SU-DHL-6 (cell line): ENCODE measurements around the gene UFM1.
A peak's percentile ranks its signal among the peaks of the same experiment; 100 is the strongest.

Source experiments
- H2AFZ ChIP-seq: fragments of 200-600 bp; sonication (generic); 2 replicates; pipeline ENCODE4 v1.6.1; 2014; ENCODE audit warnings: low read depth, mild to moderate bottlenecking, moderate library complexity, mixed read lengths, antibody characterized with exemption, low read length; ENCODE audit not compliant: severe bottlenecking
- H3F3A ChIP-seq: fragments of 200-600 bp; shearing (Covaris generic); 2 replicates; pipeline ENCODE4 v1.6.0; 2016; ENCODE audit warnings: antibody characterized with exemption, mild to moderate bottlenecking; ENCODE audit not compliant: insufficient read depth
- H3K27ac ChIP-seq: fragments of 200-600 bp; sonication (generic); 2 replicates; pipeline ENCODE4 v1.5.1; 2016; ENCODE audit warnings: low read depth, mild to moderate bottlenecking, low read length, moderate library complexity, mixed read lengths
- H3K27me3 ChIP-seq: fragments of 200-600 bp; sonication (generic), shearing (Covaris generic); 2 replicates; pipeline ENCODE4 v1.6.0; 2014; ENCODE audit warnings: mild to moderate bottlenecking, low read length
- H3K36me3 ChIP-seq: fragments of 200-600 bp; sonication (generic); 2 replicates; pipeline ENCODE4 v1.6.1; 2014; ENCODE audit warnings: mild to moderate bottlenecking, low read length, mixed read lengths
- H3K4me2 ChIP-seq: fragments of 300-600, 200-600 bp; shearing (Covaris generic), sonication (generic); 2 replicates; pipeline ENCODE4 v1.6.0; 2014; ENCODE audit warnings: low read length, low read depth, mild to moderate bottlenecking; ENCODE audit not compliant: poor library complexity, severe bottlenecking
- H3K4me3 ChIP-seq: fragments of 200-600 bp; sonication (generic); 2 replicates; pipeline ENCODE4 v1.5.1; 2014; ENCODE audit warnings: antibody characterized with exemption, low read length, mild to moderate bottlenecking, mixed read lengths; ENCODE audit not compliant: insufficient read depth, poor library complexity, severe bottlenecking
- H3K79me2 ChIP-seq: fragments of 200-600 bp; sonication (generic); 2 replicates; pipeline ENCODE4 v1.6.1; 2014; ENCODE audit warnings: mild to moderate bottlenecking, low read length, moderate library complexity; ENCODE audit not compliant: insufficient read depth
- H3K9ac ChIP-seq: fragments of 200-600 bp; sonication (generic); 2 replicates; pipeline ENCODE4 v1.7.0; 2014; ENCODE audit warnings: mild to moderate bottlenecking, low read length
- H3K9me2 ChIP-seq: fragments of 200-600 bp; sonication (generic); replicated peaks from 2 replicates; pipeline ENCODE4 v1.6.1; 2014; ENCODE audit warnings: low read length; ENCODE audit not compliant: insufficient read depth
- H3K9me3 ChIP-seq: fragments of 200-600 bp; sonication (generic); 2 replicates; pipeline ENCODE4 v1.6.1; 2014; ENCODE audit warnings: low read length, mixed read lengths; ENCODE audit not compliant: insufficient read depth
- H4K20me1 ChIP-seq: fragments of 200-600 bp; sonication (generic); 2 replicates; pipeline ENCODE4 v1.6.1; 2014; ENCODE audit warnings: low read depth, mild to moderate bottlenecking, antibody characterized with exemption, low read length, moderate library complexity, mixed read lengths
- EZH2phosphoT487 ChIP-seq: fragments of 200-600 bp; sonication (generic), shearing (Covaris generic); conservative IDR thresholded peaks from 2 replicates; pipeline ENCODE4 v1.6.1; 2018; ENCODE audit warnings: mild to moderate bottlenecking, antibody characterized with exemption, low read length, moderate library complexity, mixed read lengths
- TF ChIP-seq, protein P1 (sequence below): fragments of 200-600 bp; sonication (generic); IDR thresholded peaks from one replicate; pipeline ENCODE4 v1.5.1; 2017; ENCODE audit warnings: antibody characterized with exemption, mild to moderate bottlenecking, low read length, moderate library complexity; ENCODE audit not compliant: insufficient read depth, poor library complexity, severe bottlenecking

Gene UFM1

DNA sequence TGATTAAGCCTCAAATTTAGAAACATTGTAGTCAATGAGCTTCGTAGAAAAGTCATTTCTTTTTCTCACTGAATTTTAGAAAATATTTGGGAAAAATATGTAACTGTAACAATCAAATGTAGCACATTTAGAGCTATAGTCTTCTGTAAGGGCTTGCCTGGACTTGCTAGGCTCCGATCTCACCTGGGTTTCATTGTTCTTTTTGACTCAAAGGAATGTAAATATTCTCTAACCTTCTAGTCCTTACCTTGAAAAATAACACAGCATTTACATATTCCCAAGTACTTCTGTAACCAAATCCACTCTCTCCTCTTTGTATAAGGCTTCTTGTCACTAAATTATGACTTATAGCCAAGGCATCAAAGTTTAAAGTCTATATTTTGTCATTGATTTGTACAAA lies 2.9 kb upstream of the UFM1 start:
- no peak overlapping the region for H3K4me3 ChIP-seq
- peaks cover 20% of the 10 kb centered on the region for H3K79me2 ChIP-seq
- H3K9me3 ChIP-seq: no peaks in the 10 kb centered on the region
- no peak for TF ChIP-seq EZH2phosphoT487
- TF ChIP-seq, protein P1, sequence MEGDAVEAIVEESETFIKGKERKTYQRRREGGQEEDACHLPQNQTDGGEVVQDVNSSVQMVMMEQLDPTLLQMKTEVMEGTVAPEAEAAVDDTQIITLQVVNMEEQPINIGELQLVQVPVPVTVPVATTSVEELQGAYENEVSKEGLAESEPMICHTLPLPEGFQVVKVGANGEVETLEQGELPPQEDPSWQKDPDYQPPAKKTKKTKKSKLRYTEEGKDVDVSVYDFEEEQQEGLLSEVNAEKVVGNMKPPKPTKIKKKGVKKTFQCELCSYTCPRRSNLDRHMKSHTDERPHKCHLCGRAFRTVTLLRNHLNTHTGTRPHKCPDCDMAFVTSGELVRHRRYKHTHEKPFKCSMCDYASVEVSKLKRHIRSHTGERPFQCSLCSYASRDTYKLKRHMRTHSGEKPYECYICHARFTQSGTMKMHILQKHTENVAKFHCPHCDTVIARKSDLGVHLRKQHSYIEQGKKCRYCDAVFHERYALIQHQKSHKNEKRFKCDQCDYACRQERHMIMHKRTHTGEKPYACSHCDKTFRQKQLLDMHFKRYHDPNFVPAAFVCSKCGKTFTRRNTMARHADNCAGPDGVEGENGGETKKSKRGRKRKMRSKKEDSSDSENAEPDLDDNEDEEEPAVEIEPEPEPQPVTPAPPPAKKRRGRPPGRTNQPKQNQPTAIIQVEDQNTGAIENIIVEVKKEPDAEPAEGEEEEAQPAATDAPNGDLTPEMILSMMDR: no peak
- H2AFZ ChIP-seq: no peak overlapping the region
- no peaks in the 10 kb centered on the region for H4K20me1 ChIP-seq
- no peaks in the 10 kb centered on the region for H3K27me3 ChIP-seq
- H3K9me2 ChIP-seq: no peaks in the 10 kb centered on the region
- H3K36me3 ChIP-seq: 0 out of 2 replicates have a peak, but pooled peaks cover 2% of the 10 kb centered on the region
- H3K9ac ChIP-seq: no peak overlapping the region
- H3K27ac ChIP-seq: no peak overlapping the region
- H3K4me2 ChIP-seq: no peak overlapping the region
- 0 out of 2 replicates have a peak, but pooled peaks cover 9% of the 10 kb centered on the region for H3F3A ChIP-seq

DNA sequence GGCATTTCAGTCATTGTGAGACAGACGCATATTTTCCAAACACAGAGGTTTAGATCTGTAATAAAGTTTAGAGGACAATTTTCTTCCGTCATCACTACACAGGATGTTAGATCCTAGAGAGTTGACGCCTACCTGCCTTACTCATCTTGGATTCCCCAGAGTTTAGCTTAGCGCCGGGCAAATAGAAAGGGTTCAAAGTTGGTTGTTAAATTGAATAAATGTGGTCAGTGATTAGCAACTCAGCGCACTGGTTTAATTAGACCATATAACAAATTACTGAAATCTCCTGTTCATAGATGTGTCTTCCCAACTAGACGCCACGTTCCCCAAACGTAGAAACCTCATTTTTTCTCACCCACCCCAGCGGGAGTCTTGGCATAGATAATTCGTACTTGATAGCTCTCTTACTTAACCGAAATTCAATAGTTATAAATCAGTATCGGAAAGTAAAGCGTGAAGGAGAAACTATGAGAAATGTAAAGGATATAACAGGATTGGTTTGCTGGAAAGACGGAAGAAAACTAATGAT lies 726 bp upstream of the UFM1 start:
- TF ChIP-seq, protein P1: no peak
- TF ChIP-seq EZH2phosphoT487: no peak
- Histone ChIP-seq H3K9me2 (no peaks in the 10 kb centered on the region), H3K27ac (no peak overlapping the region), H3F3A (peaks cover 9% of the 10 kb centered on the region; the same call in 1 of the 2 replicates), H3K4me3 (peak overlapping the region; percentile 94), H2AFZ (peak overlapping the region; percentile 88), H3K79me2 (peaks cover 31% of the 10 kb centered on the region), H3K36me3 (peaks cover 17% of the 10 kb centered on the region; the same call in 1 of the 2 replicates), H3K9ac (peak overlapping the region; percentile 73), H3K9me3 (no peaks in the 10 kb centered on the region), H3K4me2 (peak overlapping the region; percentile 91), H4K20me1 (peaks cover 4% of the 10 kb centered on the region; the same call in 1 of the 2 replicates), H3K27me3 (no peaks in the 10 kb centered on the region)

DNA sequence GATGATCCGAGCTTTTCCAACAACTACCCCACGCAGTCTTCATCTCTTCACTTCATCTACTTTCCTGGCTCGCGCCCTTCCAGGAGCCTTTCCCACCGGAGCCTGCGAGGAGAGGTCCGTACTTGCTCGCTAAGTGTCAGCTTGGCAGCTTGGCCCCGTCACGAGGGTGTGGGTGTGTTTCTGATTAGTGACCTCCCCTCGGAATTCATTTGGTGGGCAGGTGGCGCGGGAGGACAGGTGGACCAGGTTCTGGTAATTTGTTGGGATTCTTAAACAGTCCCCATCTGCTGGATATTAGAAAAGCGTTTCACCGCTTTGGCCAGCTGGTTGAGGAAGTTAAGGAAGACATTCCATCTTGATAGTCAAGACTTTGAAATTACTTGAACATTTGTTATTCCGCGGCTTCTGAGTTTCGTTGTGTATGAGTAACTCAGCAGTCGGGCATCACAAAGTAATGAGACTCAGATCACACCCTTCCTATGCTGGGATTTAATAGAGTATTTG lies 515 bp downstream of the UFM1 start:
- Histone ChIP-seq H3K79me2 (peaks cover 31% of the 10 kb centered on the region), H3K27me3 (no peaks in the 10 kb centered on the region), H3K36me3 (peaks cover 25% of the 10 kb centered on the region; the same call in 1 of the 2 replicates), H3K27ac (peak overlapping the region; percentile 75; the same call in 1 of the 2 replicates), H3K9ac (peak overlapping the region; percentile 73), H3K4me2 (peak overlapping the region; percentile 91), H3F3A (peaks cover 13% of the 10 kb centered on the region; the same call in 1 of the 2 replicates), H3K9me3 (no peaks in the 10 kb centered on the region), H3K9me2 (no peaks in the 10 kb centered on the region), H2AFZ (peak overlapping the region; percentile 65), H4K20me1 (peaks cover 4% of the 10 kb centered on the region; the same call in 1 of the 2 replicates), H3K4me3 (peak overlapping the region; percentile 94)
- TF ChIP-seq EZH2phosphoT487: no peak
- TF ChIP-seq, protein P1: no peak
